ENCODE results near the gene MTCP1. TPM values are rescaled to one million over a fixed set of nuclear protein-coding genes. Genes with fewer than 3 reads are reported as not detected.

MTCP1 gene
- total and polyA plus RNA-seq, 2 of the 8 experiments (the other 6 are each of a cell fraction or from before 2014, with no cell fraction given): 1.2 to 12.3 TPM

- ChIA-PET CTCF (ENCODE audit: partially characterized antibody) (no interaction called here), POLR2A (ENCODE audit: partially characterized antibody) (no interaction called here)
- no peaks in the 10 kb centered on the region for H3K79me1 ChIP-seq (ENCODE audit: low read depth, low read length)
- no peaks in the 10 kb centered on the region for H3K4me1 ChIP-seq (replicated peaks in 1 of 4; ENCODE audit: control insufficient read depth in 3 of 4, insufficient read depth in 4 of 4, low read length in 3 of 4)
- no peak overlapping the region for H3K4ac ChIP-seq (replicated peaks; ENCODE audit: insufficient read length, low read depth, low read length)
- no peak overlapping the region for H3K56ac ChIP-seq (replicated peaks; ENCODE audit: insufficient read length, low read depth, low read length)
- no peak overlapping the region for H4K5ac ChIP-seq (ENCODE audit: insufficient read length, low read depth, low read length)
- no peaks in the 10 kb centered on the region for H3K23me2 ChIP-seq (ENCODE audit: low read depth, low read length)
- no peak overlapping the region for H3K23ac ChIP-seq (ENCODE audit: insufficient read length)
- H3K36me3 ChIP-seq (ENCODE audit: control insufficient read depth in 2 of 4, insufficient read depth in 4 of 4, low read length in 3 of 4): no peaks in the 10 kb centered on the region; a peak in 1 of 8 replicates
- H3K14ac ChIP-seq (ENCODE audit: insufficient read length): no peak overlapping the region
- FAIRE-seq (no peak), DNase-seq (ENCODE audit: low read depth in 1 of 2, low spot score in 2 of 2) (no peak)
- no peak overlapping the region for H2BK120ac ChIP-seq (replicated peaks; ENCODE audit: low read depth, low read length)
- H2BK20ac ChIP-seq (ENCODE audit: low read length): no peak overlapping the region
- H3K4me3 ChIP-seq (ENCODE audit: extremely low read depth in 1 of 4, insufficient read depth in 2 of 4, low read depth in 3 of 4, low read length in 4 of 4): no peak overlapping the region
- no peak overlapping the region for H3K18ac ChIP-seq (ENCODE audit: extremely low read depth, low read length)
- no peak overlapping the region for H3K4me2 ChIP-seq (ENCODE audit: insufficient read depth in 1 of 2, low read depth in 2 of 2, low read length in 2 of 2)
- no peaks in the 10 kb centered on the region for H3K9me3 ChIP-seq (ENCODE audit: insufficient read depth in 2 of 2, low read depth in 1 of 2, low read length in 1 of 2)
- no peak overlapping the region for H2BK15ac ChIP-seq (ENCODE audit: low read length)
- H3K27me3 ChIP-seq (replicated peaks in 1 of 4; ENCODE audit: control insufficient read depth in 3 of 4, extremely low read depth in 1 of 4, insufficient read depth in 3 of 4, low read length in 3 of 4): no peaks in the 10 kb centered on the region
- no peak overlapping the region for H3K9ac ChIP-seq (replicated peaks in 1 of 4; ENCODE audit: extremely low read depth in 1 of 4, low read depth in 3 of 4, low read length in 3 of 4)
- no peaks in the 10 kb centered on the region for H4K20me1 ChIP-seq (replicated peaks in 1 of 2; ENCODE audit: control insufficient read depth in 1 of 2, insufficient read depth in 2 of 2, low read length in 2 of 2)
- no peak overlapping the region for H2AFZ ChIP-seq (ENCODE audit: low read length)
- H3K79me2 ChIP-seq (ENCODE audit: control insufficient read depth in 1 of 2, insufficient read depth in 2 of 2, low read length in 2 of 2): no peaks in the 10 kb centered on the region
- no peak overlapping the region for H2BK5ac ChIP-seq (ENCODE audit: low read depth, low read length)
- H2AK5ac ChIP-seq (ENCODE audit: low read depth, low read length): no peak overlapping the region
- H3K27ac ChIP-seq (ENCODE audit: low read depth, low read length): no peak overlapping the region
- no peak overlapping the region for H2BK12ac ChIP-seq (ENCODE audit: low read depth, low read length)
- no peak overlapping the region for H4K91ac ChIP-seq (replicated peaks; ENCODE audit: insufficient read length, low read length)
- H4K8ac ChIP-seq (ENCODE audit: extremely low read depth, insufficient read depth, low read length): no peak overlapping the region
- TF ChIP-seq RBBP5 (IDR thresholded peaks at IDR 0.05; ENCODE audit: borderline replicate concordance, low read depth, low read length): no peak
- no peak for TF ChIP-seq SIRT6 (IDR thresholded peaks at IDR 0.05; ENCODE audit: low read length)
- TF ChIP-seq RXRA (IDR thresholded peaks at IDR 0.05; ENCODE audit: insufficient read depth, low read depth, low read length): no peak
- no peak for TF ChIP-seq SP2 (IDR thresholded peaks at IDR 0.05; ENCODE audit: low read length)
- TF ChIP-seq KDM4A (IDR thresholded peaks at IDR 0.05; ENCODE audit: low read depth, low read length, severe bottlenecking): no peak
- no peak for TF ChIP-seq GTF2F1 (IDR thresholded peaks at IDR 0.05; ENCODE audit: borderline replicate concordance, low read depth, low read length)
- TF ChIP-seq USF2 (IDR thresholded peaks at IDR 0.05; ENCODE audit: low read length): no peak
- TF ChIP-seq TAF1 (IDR thresholded peaks at IDR 0.05; ENCODE audit: low read depth, low read length): no peak
- TF ChIP-seq CREB1 (IDR thresholded peaks at IDR 0.05): no peak
- TF ChIP-seq TCF12 (IDR thresholded peaks at IDR 0.05; ENCODE audit: low read depth, low read length): no peak
- TF ChIP-seq EP300 (IDR thresholded peaks at IDR 0.05; ENCODE audit: borderline replicate concordance in 1 of 2, low read depth in 2 of 2, low read length in 2 of 2): no peak
- no peak for TF ChIP-seq KDM1A (IDR thresholded peaks at IDR 0.05; ENCODE audit: borderline replicate concordance, low read length)
- TF ChIP-seq SIX5 (IDR thresholded peaks at IDR 0.05; ENCODE audit: low read depth, low read length): no peak
- no peak for TF ChIP-seq KDM5A (IDR thresholded peaks at IDR 0.05; ENCODE audit: low read length)
- no peak for TF ChIP-seq CBX5 (IDR thresholded peaks at IDR 0.05; ENCODE audit: low read depth, low read length)
- no peak for TF ChIP-seq POLR2A (IDR thresholded peaks at IDR 0.05; ENCODE audit: control extremely low read depth in 1 of 2, low read depth in 2 of 2, low read length in 2 of 2)
Observed at GRCh38 chrX:155108427-155108826, 37.5 kb upstream of the MTCP1 start.
